Thyroid gland (tissue), 4 donors: ENCODE results near the gene TEAD2.

Experiments
- POLR2A ChIP-seq, 2 donors: fragments of 450-650 bp; IDR thresholded peaks; one replicate each; pipeline ENCODE4 v1.6.1; 2017; ENCODE audit warnings: antibody characterized with exemption in 2 of 2, mild to moderate bottlenecking in 2 of 2, moderate library complexity in 1 of 2
- TF ChIP-seq, protein P1 (sequence below), 6 experiments: fragments of 200-600 bp in 3 of 6; fragments of 450-650 bp in 3 of 6; sonication (generic) in 3 of 6; IDR thresholded peaks; one replicate each; pipeline ENCODE4 v1.5.1; 2016 to 2019; ENCODE audit warnings: antibody characterized with exemption in 6 of 6, mild to moderate bottlenecking in 2 of 6, inconsistent platforms in 1 of 6, moderate library complexity in 1 of 6

DNA sequence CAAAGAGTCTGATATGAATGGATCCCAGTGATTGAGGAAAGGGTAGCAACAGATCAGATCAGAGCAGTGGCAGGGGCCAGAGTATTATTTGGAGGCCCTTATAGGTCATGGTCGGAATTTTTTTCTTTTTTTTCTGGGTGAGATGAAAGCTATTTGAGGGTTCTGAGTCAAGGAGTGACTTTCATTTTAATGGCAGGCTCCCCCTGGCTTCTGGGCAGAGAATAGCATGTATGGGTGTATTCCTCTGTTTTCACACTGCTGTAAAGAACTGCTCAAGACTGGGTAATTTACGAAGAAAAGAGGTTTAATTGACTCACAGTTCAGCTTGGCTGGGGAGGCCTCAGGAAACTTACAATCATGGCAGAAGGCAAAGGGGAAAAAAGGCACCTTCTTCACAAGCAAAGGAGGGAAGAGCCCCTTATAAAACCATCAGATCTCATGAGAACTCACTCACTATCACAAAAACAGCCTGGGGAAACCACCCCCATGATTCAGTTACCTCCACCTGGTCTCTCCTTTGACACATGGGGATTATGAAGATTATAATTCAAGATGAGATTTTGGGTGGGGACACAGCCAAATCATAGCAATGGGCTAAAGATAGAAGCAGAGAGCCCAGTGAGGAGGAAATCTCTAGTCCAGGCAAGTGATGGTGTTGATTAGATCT, 34.2 kb downstream of the TEAD2 start:
- TF ChIP-seq, protein P1, sequence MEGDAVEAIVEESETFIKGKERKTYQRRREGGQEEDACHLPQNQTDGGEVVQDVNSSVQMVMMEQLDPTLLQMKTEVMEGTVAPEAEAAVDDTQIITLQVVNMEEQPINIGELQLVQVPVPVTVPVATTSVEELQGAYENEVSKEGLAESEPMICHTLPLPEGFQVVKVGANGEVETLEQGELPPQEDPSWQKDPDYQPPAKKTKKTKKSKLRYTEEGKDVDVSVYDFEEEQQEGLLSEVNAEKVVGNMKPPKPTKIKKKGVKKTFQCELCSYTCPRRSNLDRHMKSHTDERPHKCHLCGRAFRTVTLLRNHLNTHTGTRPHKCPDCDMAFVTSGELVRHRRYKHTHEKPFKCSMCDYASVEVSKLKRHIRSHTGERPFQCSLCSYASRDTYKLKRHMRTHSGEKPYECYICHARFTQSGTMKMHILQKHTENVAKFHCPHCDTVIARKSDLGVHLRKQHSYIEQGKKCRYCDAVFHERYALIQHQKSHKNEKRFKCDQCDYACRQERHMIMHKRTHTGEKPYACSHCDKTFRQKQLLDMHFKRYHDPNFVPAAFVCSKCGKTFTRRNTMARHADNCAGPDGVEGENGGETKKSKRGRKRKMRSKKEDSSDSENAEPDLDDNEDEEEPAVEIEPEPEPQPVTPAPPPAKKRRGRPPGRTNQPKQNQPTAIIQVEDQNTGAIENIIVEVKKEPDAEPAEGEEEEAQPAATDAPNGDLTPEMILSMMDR (IDR thresholded peaks at IDR 0.05), result peak in 2 of 6 experiments; percentile 29 to 44
- TF ChIP-seq POLR2A (IDR thresholded peaks at IDR 0.05), result no peak
